G401 (cell line): Measurements from ENCODE around the gene KCNE1. TPM values are rescaled to one million over a fixed set of nuclear protein-coding genes. Genes with fewer than 3 reads are reported as not detected.
"Not testable (repeated sequence)": the region's sequence is repeated elsewhere in the genome, so short reads cannot be mapped to it uniquely, and the experiment has no call there.

Source experiments
- DNase-seq: peaks from one replicate; pipeline ENCODE4 v3.0.0-alpha.2; 2015; ENCODE audit warnings: low spot score
- in situ Hi-C: cut with HindIII; loops from 2 replicates; pipeline ENCODE4 v1.10.0; 2016; ENCODE audit warnings: low sequenced_read_pairs, mixed read lengths
- total RNA-seq: library from RNA; depleted of rRNA; stranded (reverse); fragments of >200 nt; shearing (Covaris generic); gene quantifications from 2 replicates; pipeline ENCODE4 v1.2.3, GENCODE V29; 2014; rRNA removed

The KCNE1 gene
- total RNA-seq, 1 experiment from 2014 or later, result 0.14 TPM

GRCh38 chr21:34455628-34456027 lies 56.4 kb downstream of the KCNE1 start:
- DNase-seq, in situ Hi-C loops: not testable (repeated sequence)

DNA sequence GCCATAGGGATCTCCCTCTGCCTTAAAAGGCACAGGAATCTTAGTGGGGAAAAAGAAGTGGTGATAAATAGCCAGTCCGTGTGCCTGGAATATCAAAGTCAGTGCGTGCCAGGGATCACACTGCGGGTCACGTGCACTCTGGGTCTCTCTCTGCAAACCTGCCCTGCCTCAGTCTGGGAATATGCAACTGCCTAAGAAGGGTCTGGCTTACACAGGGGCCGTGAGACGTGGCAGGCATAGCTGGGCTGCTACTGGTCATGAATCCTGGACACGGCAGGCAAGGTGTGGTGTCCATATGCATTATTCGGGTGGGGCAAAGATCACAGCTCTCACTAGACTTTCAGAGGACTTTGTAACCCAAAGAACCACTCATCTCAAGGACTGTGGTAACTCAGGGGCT lies 65.0 kb downstream of the KCNE1 start:
- in situ Hi-C loops, DNase-seq: not testable (repeated sequence)

GRCh38 chr21:34443486-34443885 lies 68.5 kb downstream of the KCNE1 start:
- in situ Hi-C loops, DNase-seq: not testable (repeated sequence)

- in situ Hi-C loops, DNase-seq: not testable (repeated sequence)
Measured at GRCh38 chr21:34429710-34430109, 82.3 kb downstream of the KCNE1 start.

- in situ Hi-C loops, result not testable (repeated sequence)
Measured at GRCh38 chr21:34428441-34428840, 83.6 kb downstream of the KCNE1 start.

DNA sequence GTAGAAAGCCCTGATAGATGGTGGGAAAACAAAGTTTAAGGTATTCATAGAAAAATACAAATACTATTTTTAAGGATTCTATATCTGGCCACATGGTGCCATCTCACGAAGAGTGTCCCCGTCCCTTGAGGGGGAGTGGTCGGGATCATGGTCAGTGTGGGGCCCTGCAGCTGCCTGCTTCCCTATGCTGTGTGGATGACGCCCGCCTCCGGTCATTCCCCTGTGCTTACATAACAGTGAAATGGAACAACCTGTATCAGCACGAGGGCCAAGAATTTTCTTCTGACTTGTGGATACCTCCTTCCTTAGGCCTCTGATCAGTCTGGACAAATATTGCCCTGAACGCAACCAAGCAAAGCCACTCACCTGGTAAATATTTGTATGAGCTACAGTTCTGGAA lies 84.7 kb downstream of the KCNE1 start:
- in situ Hi-C loops, DNase-seq: not testable (repeated sequence)

More at GRCh38 chr21:34428441-34428840, 83.6 kb downstream of the KCNE1 start:
- DNase-seq, result not testable (repeated sequence)

GRCh38 chr21:34423805-34424204 lies 88.2 kb downstream of the KCNE1 start, which contains the start of gene SMIM34:
Gene SMIM34, minus strand, starts transcription at chr21:34423951. Its CDS starts 112 bp downstream, at chr21:34423839.
- in situ Hi-C loops, DNase-seq: not testable (repeated sequence)

- DNase-seq, in situ Hi-C loops: not testable (repeated sequence)
Measured at GRCh38 chr21:34417448-34418077, 94.4 kb downstream of the KCNE1 start.

DNA sequence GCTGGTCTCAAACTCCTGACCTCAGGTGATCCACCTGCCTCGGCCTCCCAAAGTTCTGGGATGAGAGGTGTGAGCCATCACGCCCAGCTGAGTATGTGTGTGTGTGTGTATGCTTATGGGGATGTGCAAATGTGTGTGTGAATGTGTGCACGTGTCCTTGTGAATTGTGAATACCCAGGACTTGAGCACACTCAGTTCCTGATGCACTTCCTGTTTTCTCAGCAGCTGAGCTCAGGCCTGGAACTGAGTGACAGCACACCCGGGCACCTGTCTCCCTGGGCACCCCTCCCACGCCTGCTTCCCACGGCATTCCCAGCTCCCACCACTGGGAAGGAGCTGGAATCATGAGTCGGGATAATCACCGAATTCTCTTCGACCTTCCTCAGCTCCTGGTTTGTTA lies 104.7 kb downstream of the KCNE1 start:
- DNase-seq, in situ Hi-C loops: not testable (repeated sequence)

GRCh38 chr21:34406676-34407075 lies 105.3 kb downstream of the KCNE1 start:
- DNase-seq, in situ Hi-C loops: not testable (repeated sequence)

DNA sequence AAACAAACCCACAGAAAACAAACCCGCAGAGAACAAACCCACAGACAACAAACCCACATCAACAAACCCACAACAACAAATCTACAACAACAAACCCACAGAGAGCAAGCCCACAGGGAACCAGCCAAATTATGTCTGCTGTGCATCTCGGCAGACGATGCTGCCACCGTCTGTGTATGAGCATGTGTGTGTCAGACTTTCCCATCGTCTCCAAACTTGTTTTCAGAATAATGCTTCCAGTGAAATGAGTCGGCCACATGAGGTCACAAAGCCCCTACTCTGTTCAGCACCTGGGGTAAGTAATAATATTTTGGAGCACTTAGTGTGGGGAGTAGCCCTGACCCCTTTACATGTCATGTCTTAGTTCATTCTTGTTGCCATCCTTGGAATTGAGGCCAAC lies 105.9 kb downstream of the KCNE1 start:
- in situ Hi-C loops, DNase-seq: not testable (repeated sequence)

GRCh38 chr21:34405686-34406085 lies 106.3 kb downstream of the KCNE1 start:
- DNase-seq, in situ Hi-C loops: not testable (repeated sequence)

- in situ Hi-C loops, DNase-seq: not testable (repeated sequence)
Measured at GRCh38 chr21:34404742-34405141, 107.3 kb downstream of the KCNE1 start.

GRCh38 chr21:34400522-34400921 lies 111.5 kb downstream of the KCNE1 start:
- DNase-seq, in situ Hi-C loops: not testable (repeated sequence)

Other genes with a start within 250 kb of the KCNE1 start
- gene KCNE2, start 148.2 kb downstream of the KCNE1 start, total RNA-seq, result not detected in 2 replicates
- gene SMIM11, start 136.7 kb downstream of the KCNE1 start, total RNA-seq, result 4.4 TPM in 1 of 2 replicates, not detected in the other
- gene SMIM34, start 88.3 kb downstream of the KCNE1 start, total RNA-seq, result 0.68 TPM in 1 of 2 replicates, not detected in the other
- 14.4 and 21.6 TPM in 2 replicates for gene RCAN1, start 102.9 kb upstream of the KCNE1 start, total RNA-seq
- gene CLIC6, start 156.8 kb upstream of the KCNE1 start, total RNA-seq, result not detected in 2 replicates